SU-DHL-6 (cell line): Measurements from ENCODE around the gene C1orf35.

Source experiments
- EZH2phosphoT487 ChIP-seq: fragments of 200-600 bp; sonication (generic), shearing (Covaris generic); conservative IDR thresholded peaks from 2 replicates; pipeline ENCODE4 v1.6.1; 2018; ENCODE audit warnings: mild to moderate bottlenecking, antibody characterized with exemption, low read length, moderate library complexity, mixed read lengths
- TF ChIP-seq, protein P1 (sequence below): fragments of 200-600 bp; sonication (generic); IDR thresholded peaks from one replicate; pipeline ENCODE4 v1.5.1; 2017; ENCODE audit warnings: antibody characterized with exemption, mild to moderate bottlenecking, low read length, moderate library complexity; ENCODE audit not compliant: insufficient read depth, poor library complexity, severe bottlenecking

DNA sequence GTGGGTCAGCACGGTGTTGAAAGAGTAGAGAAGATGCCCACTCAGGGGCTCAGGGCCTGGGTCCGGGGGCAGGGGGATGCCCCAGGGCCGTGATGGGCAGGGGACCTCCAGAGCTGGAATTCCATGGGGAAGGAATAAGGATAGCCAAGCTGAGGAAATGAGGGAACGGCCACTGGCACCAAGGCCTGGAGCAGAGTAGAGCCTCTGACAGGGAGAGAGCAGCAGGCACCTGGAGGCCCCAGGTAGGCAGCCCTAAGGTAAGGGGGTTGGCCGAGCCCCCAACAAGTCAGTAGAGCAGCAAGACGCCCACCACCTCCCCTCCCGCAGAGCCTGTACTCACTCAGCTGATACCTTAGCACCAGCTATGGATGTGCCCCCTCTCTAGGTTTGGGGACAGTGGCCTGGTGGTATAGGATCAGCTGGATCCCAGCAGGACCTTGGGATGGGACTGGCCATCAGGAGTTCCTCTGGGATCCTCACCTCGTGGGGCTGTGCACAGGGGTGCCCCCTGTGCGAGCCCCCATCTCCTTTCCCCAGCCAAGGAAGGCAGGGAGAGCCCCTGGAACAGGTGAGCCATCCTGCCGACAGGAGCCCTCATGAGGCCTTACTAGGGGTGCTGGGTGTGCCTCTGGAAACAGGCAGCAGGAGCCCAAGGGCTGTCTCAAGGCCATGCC, 41.6 kb downstream of the C1orf35 start:
- TF ChIP-seq, protein P1, sequence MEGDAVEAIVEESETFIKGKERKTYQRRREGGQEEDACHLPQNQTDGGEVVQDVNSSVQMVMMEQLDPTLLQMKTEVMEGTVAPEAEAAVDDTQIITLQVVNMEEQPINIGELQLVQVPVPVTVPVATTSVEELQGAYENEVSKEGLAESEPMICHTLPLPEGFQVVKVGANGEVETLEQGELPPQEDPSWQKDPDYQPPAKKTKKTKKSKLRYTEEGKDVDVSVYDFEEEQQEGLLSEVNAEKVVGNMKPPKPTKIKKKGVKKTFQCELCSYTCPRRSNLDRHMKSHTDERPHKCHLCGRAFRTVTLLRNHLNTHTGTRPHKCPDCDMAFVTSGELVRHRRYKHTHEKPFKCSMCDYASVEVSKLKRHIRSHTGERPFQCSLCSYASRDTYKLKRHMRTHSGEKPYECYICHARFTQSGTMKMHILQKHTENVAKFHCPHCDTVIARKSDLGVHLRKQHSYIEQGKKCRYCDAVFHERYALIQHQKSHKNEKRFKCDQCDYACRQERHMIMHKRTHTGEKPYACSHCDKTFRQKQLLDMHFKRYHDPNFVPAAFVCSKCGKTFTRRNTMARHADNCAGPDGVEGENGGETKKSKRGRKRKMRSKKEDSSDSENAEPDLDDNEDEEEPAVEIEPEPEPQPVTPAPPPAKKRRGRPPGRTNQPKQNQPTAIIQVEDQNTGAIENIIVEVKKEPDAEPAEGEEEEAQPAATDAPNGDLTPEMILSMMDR: no peak
- no peak for TF ChIP-seq EZH2phosphoT487
